CD4-positive, alpha-beta T cell treated with Interleukin-10 for 1 hour (primary cell): ENCODE data around the gene TMEM129.

Source experiments
- DNase-seq: peaks from one replicate; pipeline ENCODE4 v3.0.0-alpha.2; 2020

The TMEM129 gene

DNA sequence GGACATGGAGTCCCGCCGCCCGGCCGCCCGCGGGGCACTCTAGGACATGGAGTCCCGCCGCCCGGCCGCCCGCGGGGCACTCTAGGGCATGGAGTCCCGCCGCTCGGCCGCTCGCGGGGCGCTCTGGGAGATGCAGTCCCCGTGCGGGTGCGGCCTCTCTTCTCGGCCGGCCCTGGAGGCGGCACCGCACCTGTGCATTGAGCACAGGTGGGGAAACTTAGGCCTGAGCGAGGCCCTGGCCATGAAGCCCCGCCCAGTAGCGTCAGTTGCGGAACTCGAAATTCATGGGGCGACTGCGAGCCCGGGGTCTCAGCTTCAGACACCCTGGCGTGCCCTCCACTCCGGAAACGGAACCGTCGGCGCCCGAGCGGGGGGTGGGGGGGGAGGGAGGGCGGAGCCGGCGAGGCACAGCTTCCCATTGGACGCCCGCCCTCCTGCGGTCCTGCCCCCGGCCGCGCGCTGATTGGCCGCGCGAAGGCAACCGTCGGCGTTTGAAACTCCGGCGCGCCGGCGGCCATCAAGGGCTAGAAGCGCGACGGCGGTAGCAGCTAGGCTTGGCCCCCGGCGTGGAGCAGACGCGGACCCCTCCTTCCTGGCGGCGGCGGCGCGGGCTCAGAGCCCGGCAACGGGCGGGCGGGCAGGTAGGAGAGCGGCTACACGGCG lies at the start of gene TMEM129, which contains the start of gene TACC3:
TMEM129 (minus strand) TSS at position 321 of the 663 bp plus-strand sequence. CDS start 486 bp downstream, outside the sequence.
TACC3 (plus strand) TSS at position 519 of the 663 bp plus-strand sequence. CDS start 1,901 bp downstream, outside the sequence.
- DNase-seq, result peak; percentile 97

DNA sequence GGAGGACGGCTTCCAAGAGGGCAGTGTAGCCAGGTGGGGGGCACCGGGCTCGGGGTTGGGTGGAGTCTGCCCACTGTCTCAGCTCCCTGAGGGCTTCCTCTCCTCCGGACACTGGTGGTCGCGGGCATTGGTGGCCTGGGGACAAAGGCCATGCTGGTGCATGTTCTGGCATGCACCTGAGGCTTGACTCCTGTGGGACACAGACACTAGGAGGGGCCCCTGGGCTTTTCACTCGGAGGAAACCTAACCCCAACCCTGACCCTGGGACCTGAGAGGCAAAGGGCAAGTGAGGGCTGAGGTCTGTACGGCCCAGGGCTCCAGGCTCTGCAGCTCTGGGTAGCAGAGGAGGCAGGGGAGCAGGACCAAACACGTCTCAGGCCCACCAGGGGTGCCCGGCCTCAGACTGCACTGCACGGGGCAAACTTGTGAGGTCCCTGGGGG lies 49.7 kb upstream of the TMEM129 start:
- no peak for DNase-seq

GRCh38 chr4:1770245-1770644 lies 49.1 kb upstream of the TMEM129 start:
- DNase-seq, result no peak

DNA sequence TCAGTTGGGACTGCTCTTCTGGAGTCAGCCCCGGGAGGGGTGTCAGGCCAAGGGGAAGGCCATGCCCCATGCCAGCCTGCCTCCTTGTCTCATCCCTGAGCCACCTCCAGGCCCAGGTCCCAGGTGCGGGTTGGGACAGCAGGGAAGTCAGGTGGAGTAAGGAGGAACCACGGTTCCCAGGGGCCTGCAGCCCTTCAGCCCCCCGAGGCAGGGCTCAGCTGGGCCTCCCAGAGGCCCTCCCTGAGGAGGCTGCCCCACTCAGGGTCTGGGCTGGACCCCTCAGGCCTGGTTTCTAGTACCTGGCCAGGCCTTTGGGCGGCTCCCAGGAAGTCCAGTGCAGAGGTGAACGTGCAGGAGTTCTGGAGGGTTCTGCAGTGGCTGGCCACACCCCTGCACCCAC lies 48.6 kb upstream of the TMEM129 start:
- DNase-seq, result no peak

GRCh38 chr4:1768367-1769034 lies 47.4 kb upstream of the TMEM129 start:
- DNase-seq, result no peak

DNA sequence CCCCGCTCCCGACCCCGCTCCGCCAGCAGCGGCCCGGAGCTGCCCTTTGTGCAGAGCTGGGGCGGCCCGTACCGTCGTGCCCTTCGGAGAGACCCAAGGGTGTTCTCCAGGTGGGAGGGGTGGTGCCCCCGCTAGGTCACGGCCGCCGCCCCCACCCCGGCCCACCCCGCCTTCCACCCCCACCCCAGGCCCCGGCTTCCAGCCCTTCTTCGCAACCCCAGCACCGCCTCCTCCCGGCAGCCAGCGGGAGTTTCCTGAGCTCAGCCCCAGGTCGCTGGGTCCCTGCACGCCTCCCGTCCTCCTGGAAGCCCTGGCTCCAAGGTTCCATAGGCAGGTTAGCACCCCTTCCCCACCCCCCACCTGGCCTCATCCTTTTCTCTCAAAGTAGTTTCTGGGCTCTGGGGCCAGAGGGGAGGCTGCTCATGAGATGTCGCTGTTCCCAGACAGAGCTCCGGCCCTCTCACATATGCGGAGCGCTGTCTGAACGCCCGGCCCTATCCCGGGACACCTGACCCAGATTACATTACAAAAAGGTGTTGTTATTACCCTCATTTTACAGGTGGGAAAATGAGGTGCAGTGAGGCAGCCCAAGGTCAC lies 46.7 kb upstream of the TMEM129 start:
- peak; percentile 19 for DNase-seq

DNA sequence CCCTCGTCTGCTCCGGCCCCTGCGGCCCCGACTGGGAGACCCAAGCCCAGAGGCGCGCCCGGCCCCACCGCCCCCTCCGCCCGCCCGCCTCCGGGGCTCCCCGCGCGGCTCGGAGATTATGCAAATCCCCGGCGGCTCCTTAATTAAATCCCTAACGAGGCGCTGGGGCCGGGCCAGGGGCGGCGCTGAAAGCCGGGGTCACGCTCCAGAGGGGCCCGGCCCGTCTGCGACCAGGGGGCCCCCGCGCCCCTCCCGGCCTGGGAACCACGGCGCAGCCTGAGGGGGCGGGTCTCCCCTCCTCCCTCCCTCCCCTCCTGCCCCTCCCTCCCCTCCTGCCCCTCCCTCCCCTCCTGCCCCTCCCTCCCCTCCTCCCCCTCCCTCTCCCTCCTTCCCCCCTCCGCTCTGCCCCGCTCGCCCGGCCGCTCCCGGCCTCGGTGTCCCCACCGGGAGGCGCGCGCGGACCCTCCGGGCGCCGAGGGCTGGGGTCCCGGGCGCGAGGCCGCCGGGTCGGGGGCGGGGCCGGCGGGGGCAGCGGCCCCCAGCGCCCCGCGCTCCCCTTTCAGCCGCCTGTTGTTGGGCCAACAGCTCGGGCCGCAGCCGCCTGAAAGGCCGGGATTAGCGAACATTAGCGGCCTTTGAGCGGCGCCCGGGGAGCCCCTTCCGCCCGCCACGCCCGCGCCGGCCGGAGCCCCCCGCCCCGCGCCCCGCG lies 46.1 kb upstream of the TMEM129 start:
- DNase-seq, result no peak

DNA sequence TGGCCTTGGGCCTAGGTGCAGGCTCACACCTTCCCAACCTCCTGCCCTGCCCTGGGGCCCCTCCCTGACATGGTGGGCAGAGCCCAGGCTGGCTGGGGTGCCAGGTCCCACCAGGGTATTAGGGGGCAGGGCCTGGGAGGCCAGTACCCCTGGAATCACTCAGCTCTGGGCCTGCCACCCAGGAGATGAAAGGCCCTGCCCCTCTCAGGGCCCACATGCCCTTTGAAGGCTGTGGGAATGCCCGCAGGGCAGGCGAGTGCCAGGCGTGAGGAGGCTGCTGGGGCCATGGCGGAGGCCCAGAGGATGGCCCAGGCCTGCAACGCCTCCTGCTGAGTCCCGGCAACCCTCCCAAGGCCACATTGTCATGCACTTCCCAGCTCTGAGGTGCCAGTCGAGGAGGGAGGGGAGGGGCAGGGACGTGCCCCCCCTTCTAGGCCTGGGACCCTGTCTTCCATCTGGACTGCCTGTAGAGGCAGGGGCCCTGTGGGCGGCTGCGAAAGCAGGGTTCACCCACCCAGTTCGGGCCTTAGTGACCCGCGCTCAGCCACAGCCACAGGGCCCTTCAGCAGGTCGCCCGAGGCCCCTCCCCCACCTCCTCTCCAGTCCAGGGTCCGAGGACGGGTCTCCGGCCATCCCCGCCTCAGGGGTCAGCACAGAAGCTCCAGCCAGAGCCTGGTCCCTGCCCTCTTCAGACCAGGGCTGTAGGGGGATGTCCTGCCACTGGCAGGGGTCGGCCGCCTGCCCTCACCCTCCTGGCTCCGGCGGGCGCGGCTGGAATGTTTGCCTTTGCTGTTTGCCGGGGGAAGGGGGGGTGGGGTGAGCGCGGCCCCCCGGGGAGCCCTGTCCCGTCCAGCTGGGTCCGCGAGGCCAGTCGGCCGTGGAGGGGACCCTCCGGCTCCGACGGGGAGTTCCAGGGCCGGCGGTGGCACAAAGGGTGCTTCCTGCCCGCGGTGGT lies 45.3 kb upstream of the TMEM129 start:
- no peak for DNase-seq

- no peak for DNase-seq
Observed at GRCh38 chr4:1765409-1766072, 44.4 kb upstream of the TMEM129 start.

- no peak for DNase-seq
Observed at GRCh38 chr4:1764670-1765069, 43.5 kb upstream of the TMEM129 start.

DNA sequence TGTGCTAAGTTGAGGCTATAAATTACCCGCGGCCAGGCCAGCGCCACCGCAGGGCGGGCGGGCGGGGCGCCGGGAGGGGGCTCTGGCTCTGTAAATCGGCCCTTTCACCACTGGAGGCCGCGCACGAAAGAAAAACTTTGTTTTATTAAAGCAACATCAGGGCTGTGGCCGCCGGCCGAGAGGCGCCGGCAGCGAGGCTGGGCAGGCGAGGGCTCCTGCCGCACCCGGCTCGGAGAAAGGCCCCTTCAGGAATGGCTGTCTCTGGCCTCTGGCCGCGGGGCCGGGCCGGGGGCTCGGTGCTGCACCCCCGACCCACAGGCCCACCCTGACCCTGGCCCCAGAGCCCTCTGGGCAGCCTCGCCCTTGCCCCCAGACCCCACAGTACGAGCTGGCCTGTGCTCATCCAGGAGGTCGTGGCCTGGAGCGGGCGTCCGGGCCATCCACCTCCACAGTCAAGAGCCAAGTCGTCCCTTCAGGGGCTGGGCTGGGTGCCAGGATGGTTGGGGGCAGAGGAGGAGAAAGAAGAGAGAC lies 42.5 kb upstream of the TMEM129 start:
- no peak for DNase-seq

- DNase-seq, result no peak
Observed at GRCh38 chr4:1763070-1763549, 42.0 kb upstream of the TMEM129 start.

DNA sequence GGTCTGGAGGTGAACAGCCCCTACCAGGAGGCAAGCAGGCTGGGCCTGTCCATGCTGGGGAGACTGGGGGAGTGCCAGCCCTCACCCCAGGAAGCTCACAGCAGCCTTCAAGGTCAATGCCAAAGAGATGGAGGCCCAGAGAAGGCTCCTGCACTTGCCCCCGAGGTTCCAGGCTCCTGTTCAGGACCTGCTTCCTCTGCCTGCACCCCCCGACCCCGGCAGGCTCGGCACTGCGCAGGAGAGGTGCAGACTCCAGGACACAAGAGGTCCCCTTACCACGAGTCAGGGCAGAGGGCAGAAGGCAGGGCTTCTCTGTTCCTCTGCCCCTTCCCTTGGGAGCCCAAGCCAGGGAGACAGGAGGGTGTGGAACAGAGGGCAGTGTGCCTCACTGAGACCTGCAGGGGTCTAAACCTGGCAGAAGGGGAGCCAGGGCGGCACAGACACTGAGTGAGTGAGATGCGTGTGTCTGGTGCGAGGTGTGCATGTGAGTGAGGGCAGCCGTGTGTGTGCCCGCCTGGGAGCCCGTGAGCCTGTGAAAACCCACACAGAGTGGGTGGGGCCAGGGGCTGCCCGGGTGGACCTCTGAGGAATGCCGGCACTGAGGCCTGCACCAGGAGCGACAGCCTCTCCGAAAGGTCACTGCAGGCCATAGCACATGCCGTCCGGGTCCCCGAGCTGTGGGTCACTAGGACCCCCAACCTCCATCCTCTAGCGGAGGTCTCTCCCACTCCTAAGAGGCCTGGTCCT lies 41.3 kb upstream of the TMEM129 start:
- DNase-seq, result no peak

- DNase-seq, result no peak
Observed at GRCh38 chr4:1761130-1761689, 40.1 kb upstream of the TMEM129 start.

GRCh38 chr4:1760521-1761071 lies 39.5 kb upstream of the TMEM129 start:
- no peak for DNase-seq

DNA sequence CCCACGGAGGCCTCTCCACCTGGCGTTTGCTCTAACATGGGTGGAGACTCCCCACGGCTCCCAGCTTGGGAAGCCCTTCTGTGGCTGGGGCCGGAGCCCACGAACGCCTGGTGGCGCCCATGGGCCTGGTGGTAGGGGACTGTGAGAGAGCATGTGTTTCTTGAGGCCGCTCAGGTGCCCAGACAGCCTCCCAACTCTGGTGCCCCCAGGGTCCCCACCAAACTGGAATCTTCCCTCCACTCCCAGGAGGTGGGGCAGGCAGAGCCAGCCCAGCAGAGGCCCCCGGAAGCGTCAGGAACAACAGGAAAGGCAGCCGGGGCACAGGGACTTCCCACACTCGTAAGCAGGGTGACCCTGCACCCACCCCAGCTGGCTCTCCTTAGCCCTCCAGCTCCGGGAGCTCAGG lies 38.7 kb upstream of the TMEM129 start:
- DNase-seq, result no peak

DNA sequence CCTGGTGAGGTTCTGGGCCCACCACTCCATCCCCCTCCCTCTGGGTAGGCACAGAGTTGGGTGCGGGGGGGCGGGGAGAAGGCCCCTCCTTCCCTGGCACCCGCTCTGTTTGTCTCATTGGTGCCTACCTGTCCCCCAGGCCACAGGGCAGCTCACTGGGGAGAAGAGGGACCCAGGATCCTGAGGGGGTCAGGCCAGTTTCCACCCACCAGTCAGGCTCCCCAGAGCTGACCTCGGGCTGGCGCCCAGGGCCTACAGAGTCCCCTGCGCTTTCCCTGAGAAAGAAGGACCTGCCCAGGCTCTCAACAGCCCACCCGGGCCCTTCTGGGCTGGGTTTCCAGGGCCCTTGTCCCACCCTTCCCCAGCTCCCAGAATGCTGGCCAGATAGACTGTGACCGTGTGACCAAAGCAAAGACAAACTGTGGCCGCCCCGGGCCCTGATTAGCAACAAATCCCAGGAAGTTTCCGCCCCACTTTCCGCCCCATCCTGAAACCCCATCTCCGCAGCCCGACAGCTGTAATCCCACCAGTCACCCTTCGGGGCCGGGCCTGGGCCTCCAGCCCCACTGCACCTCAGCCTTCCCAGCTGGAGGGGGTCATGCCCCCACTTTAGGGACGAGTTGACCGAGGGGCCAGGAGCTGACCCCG lies 38.2 kb upstream of the TMEM129 start:
- no peak for DNase-seq

- no peak for DNase-seq
Observed at GRCh38 chr4:1758306-1759121, 37.4 kb upstream of the TMEM129 start.
